ENCODE results near the gene LRRC27. TPM values are rescaled to one million over a fixed set of nuclear protein-coding genes. Genes with fewer than 3 reads are reported as not detected.

LRRC27 gene
- total and polyA plus RNA-seq, 2 donors (not counting 1 experiment from before 2014, with no cell fraction given), result 23.6 to 25.6 TPM

GRCh38 chr10:132303361-132304115 lies 28.5 kb upstream of the LRRC27 start:
- Histone ChIP-seq H3K79me2 (ENCODE audit: control insufficient read depth, insufficient read depth, low read length) (no peaks in the 10 kb centered on the region), H3K36me3 (replicated peaks in 1 of 2; ENCODE audit: control extremely low read depth in 1 of 2, control insufficient read depth in 1 of 2, extremely low read depth in 1 of 2, insufficient read depth in 2 of 2, low read length in 1 of 2) (no peaks in the 10 kb centered on the region), H3K9me3 (ENCODE audit: control extremely low read depth in 1 of 3, control insufficient read depth in 2 of 3, insufficient read depth in 1 of 3, low read length in 2 of 3) (no peaks in the 10 kb centered on the region), H3K27ac (ENCODE audit: low read length in 2 of 2) (no peak overlapping the region), H2AFZ (ENCODE audit: insufficient read depth, low read depth, low read length, poor library complexity, severe bottlenecking) (no peak overlapping the region), H3K4me1 (ENCODE audit: control insufficient read depth in 2 of 2, insufficient read depth in 2 of 2, low read length in 2 of 2) (peaks cover 6 to 7% of the 10 kb centered on the region in 2 donors), H3K27me3 (replicated peaks in 1 of 4; ENCODE audit: control extremely low read depth in 1 of 4, control insufficient read depth in 3 of 4, insufficient read depth in 4 of 4, low read length in 3 of 4) (peaks cover 0 to 17% (median 9%) of the 10 kb centered on the region in 4 experiments), H3K4me2 (replicated peaks; ENCODE audit: low read depth, low read length, poor library complexity, severe bottlenecking) (no peak overlapping the region), H3K4me3 (ENCODE audit: control extremely low read depth in 1 of 5, extremely low read depth in 1 of 5, insufficient read depth in 1 of 5, low read depth in 2 of 5, low read length in 4 of 5) (no peak overlapping the region), H3K9ac (ENCODE audit: low read length) (no peak overlapping the region), H4K20me1 (ENCODE audit: control insufficient read depth, insufficient read depth, low read length, poor library complexity, severe bottlenecking) (no peaks in the 10 kb centered on the region)
- Mint-ChIP-seq H3K4me1 (peaks cover 8% of the 10 kb centered on the region), H3K27ac (no peak overlapping the region), H3K27me3 (peaks cover 14% of the 10 kb centered on the region), H3K9me3 (ENCODE audit: insufficient read depth) (no peaks in the 10 kb centered on the region), H3K4me3 (no peak overlapping the region)
- intact Hi-C loops (cut with micrococcal nuclease), result no loop called here
- 93% methylated on average over 15 of the region's 21 CpGs for WGBS (ENCODE audit: insufficient coverage)
- CTCF ChIA-PET, result no interaction called here
- POLR2A ChIA-PET, result no interaction called here
- DNase-seq (no peak), ATAC-seq (ENCODE audit: low read depth) (no peak)
- TF ChIP-seq, protein P1, sequence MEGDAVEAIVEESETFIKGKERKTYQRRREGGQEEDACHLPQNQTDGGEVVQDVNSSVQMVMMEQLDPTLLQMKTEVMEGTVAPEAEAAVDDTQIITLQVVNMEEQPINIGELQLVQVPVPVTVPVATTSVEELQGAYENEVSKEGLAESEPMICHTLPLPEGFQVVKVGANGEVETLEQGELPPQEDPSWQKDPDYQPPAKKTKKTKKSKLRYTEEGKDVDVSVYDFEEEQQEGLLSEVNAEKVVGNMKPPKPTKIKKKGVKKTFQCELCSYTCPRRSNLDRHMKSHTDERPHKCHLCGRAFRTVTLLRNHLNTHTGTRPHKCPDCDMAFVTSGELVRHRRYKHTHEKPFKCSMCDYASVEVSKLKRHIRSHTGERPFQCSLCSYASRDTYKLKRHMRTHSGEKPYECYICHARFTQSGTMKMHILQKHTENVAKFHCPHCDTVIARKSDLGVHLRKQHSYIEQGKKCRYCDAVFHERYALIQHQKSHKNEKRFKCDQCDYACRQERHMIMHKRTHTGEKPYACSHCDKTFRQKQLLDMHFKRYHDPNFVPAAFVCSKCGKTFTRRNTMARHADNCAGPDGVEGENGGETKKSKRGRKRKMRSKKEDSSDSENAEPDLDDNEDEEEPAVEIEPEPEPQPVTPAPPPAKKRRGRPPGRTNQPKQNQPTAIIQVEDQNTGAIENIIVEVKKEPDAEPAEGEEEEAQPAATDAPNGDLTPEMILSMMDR (IDR thresholded peaks at IDR 0.05), result no peak
- no peak for TF ChIP-seq EZH2 (IDR thresholded peaks at IDR 0.05; ENCODE audit: borderline replicate concordance, insufficient read depth, low read depth, low read length, poor library complexity, severe bottlenecking)

DNA sequence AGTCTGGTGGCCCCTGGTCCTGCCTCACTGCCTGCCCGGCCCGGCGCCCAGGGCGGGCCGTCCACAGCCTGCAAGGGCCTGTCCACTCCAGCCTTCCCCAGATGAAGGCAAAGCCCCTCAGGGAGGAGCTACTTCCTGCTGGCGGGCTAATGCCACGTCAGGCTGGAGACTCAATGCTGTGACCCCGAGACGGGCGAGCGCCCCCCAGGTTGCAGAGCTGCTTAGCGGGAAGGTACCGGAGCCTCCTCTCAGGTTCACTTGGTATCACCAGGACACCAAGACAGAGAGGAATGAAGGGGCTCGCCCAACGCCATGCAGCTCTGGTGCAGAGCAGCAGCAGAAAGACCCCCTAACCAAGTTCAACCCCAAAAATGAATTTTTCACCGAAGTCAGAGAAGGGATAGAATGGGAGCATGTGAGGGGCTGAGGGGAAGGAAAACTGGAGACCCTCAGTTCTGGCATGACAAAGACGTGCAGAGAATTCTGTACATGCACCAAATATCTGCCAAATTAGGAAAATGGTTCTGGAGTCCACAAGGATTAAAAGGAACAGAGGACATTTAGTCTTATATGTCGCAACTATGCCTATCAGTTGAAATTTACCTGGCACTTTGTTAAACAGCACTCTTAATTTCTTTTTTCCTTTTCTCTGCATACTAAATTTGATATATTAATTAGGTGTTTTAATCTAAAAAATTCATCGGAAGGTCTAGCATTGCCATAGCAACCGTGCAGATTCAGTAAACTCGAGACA lies 27.1 kb upstream of the LRRC27 start:
- Histone ChIP-seq H3K4me3 (ENCODE audit: control extremely low read depth in 1 of 5, extremely low read depth in 1 of 5, insufficient read depth in 1 of 5, low read depth in 2 of 5, low read length in 4 of 5) (no peak overlapping the region), H3K27me3 (replicated peaks in 1 of 4; ENCODE audit: control extremely low read depth in 1 of 4, control insufficient read depth in 3 of 4, insufficient read depth in 4 of 4, low read length in 3 of 4) (peaks cover 0 to 23% (median 9%) of the 10 kb centered on the region in 4 experiments), H3K36me3 (replicated peaks in 1 of 2; ENCODE audit: control extremely low read depth in 1 of 2, control insufficient read depth in 1 of 2, extremely low read depth in 1 of 2, insufficient read depth in 2 of 2, low read length in 1 of 2) (no peaks in the 10 kb centered on the region), H2AFZ (ENCODE audit: insufficient read depth, low read depth, low read length, poor library complexity, severe bottlenecking) (no peak overlapping the region), H3K79me2 (ENCODE audit: control insufficient read depth, insufficient read depth, low read length) (no peaks in the 10 kb centered on the region), H3K4me1 (ENCODE audit: control insufficient read depth in 2 of 2, insufficient read depth in 2 of 2, low read length in 2 of 2) (peaks cover 11% of the 10 kb centered on the region in 2 donors), H3K27ac (ENCODE audit: low read length in 2 of 2) (no peak overlapping the region), H4K20me1 (ENCODE audit: control insufficient read depth, insufficient read depth, low read length, poor library complexity, severe bottlenecking) (no peaks in the 10 kb centered on the region), H3K4me2 (replicated peaks; ENCODE audit: low read depth, low read length, poor library complexity, severe bottlenecking) (no peak overlapping the region), H3K9me3 (ENCODE audit: control extremely low read depth in 1 of 3, control insufficient read depth in 2 of 3, insufficient read depth in 1 of 3, low read length in 2 of 3) (no peaks in the 10 kb centered on the region), H3K9ac (ENCODE audit: low read length) (no peak overlapping the region)
- DNase-seq (no peak), ATAC-seq (ENCODE audit: low read depth) (no peak)
- Mint-ChIP-seq H3K4me1 (peaks cover 11% of the 10 kb centered on the region), H3K4me3 (no peak overlapping the region), H3K27ac (no peak overlapping the region), H3K9me3 (ENCODE audit: insufficient read depth) (no peaks in the 10 kb centered on the region), H3K27me3 (peaks cover 14% of the 10 kb centered on the region)
- WGBS (ENCODE audit: insufficient coverage), result 95% methylated on average over 16 of the region's 21 CpGs
- ChIA-PET CTCF (no interaction called here), POLR2A (no interaction called here)
- intact Hi-C loops (cut with micrococcal nuclease), result loop anchor here (5.0 kb wide), 1 partner anchor 323 kb away; the partner anchor contains the start of gene BNIP3
- TF ChIP-seq, protein P1 (IDR thresholded peaks at IDR 0.05), result no peak
- TF ChIP-seq EZH2 (IDR thresholded peaks at IDR 0.05; ENCODE audit: borderline replicate concordance, insufficient read depth, low read depth, low read length, poor library complexity, severe bottlenecking), result no peak
